AG04450 (cell line): ENCODE measurements around the gene TUBB2A. TPM values are rescaled to one million over a fixed set of nuclear protein-coding genes. Genes with fewer than 3 reads are reported as not detected.
A peak's percentile ranks its signal among the peaks of the same experiment; 100 is the strongest.
"Not testable (repeated sequence)": the region's sequence is repeated elsewhere in the genome, so short reads cannot be mapped to it uniquely, and the experiment has no call there.

Source experiments
- CTCF ChIA-PET: fragments of 300-600, 350-600 bp; formaldehyde crosslinking; extraction: SDS; loops from one replicate; lab custom pipeline; 2022; ENCODE audit warnings: antibody characterized with exemption, inconsistent platforms; lab: Charles Lee
- POLR2A ChIA-PET: fragments of 350-600 bp; formaldehyde crosslinking; extraction: SDS; loops from one replicate; lab custom pipeline; 2021; ENCODE audit warnings: antibody characterized with exemption, inconsistent platforms; lab: Yijun Ruan, JAX
- DNase-seq: peaks from one replicate; pipeline ENCODE4 v3.0.0-alpha.2; 2011; ENCODE audit warnings: low read depth, low spot score
- H3K27ac ChIP-seq: one replicate; pipeline ENCODE4 v1.5.1; 2012; ENCODE audit warnings: low read depth, low read length, control low read depth
- H3K27me3 ChIP-seq: one replicate; pipeline ENCODE4 v1.6.0; 2012; ENCODE audit warnings: low read length; ENCODE audit not compliant: control insufficient read depth, insufficient read depth
- H3K4me3 ChIP-seq: 2 replicates; pipeline ENCODE4 v1.5.1; 2011; ENCODE audit warnings: mild to moderate bottlenecking, low read depth, low read length, control low read depth
- H3K9me3 ChIP-seq: 2 replicates; pipeline ENCODE4 v1.5.1; 2012; ENCODE audit warnings: low read length; ENCODE audit not compliant: control insufficient read depth, insufficient read depth
- CTCF ChIP-seq: IDR thresholded peaks from 2 replicates; pipeline ENCODE4 v1.5.1; 2011; ENCODE audit warnings: low read depth, low read length, control low read depth, inconsistent platforms
- polyA plus RNA-seq: library from polyadenylated mRNA; depleted of rRNA; stranded (reverse); fragments of >200 nt; gene quantifications from 2 replicates; pipeline ENCODE4 v1.2.3, GENCODE V29; 2011

The TUBB2A gene
- polyA plus RNA-seq, 1 experiment, result 111 TPM

GRCh38 chr6:3186974-3187382, 29.6 kb upstream of the TUBB2A start:
- H3K4me3 ChIP-seq, result no peak overlapping the region
- 0 out of 2 replicates have a peak, but pooled peaks cover 2% of the 10 kb centered on the region for H3K9me3 ChIP-seq
- no peak for DNase-seq
- ChIA-PET CTCF (interaction anchor here (0.5 to 1.1 kb wide), 2 partner anchors 51 to 60 kb away, joined by 3 read pairs; no protein-coding TSS in a partner anchor), POLR2A (no interaction called here)
- no peak overlapping the region for H3K27ac ChIP-seq
- peaks cover 32% of the 10 kb centered on the region for H3K27me3 ChIP-seq
- TF ChIP-seq CTCF, result no peak

GRCh38 chr6:3183066-3183465, 25.7 kb upstream of the TUBB2A start:
- ChIA-PET POLR2A (no interaction called here), CTCF (interaction anchor here (0.6 to 1.2 kb wide), 3 partner anchors 26 to 354 kb away, joined by 3 read pairs; partner anchors contain the start of gene TUBB2A)
- no peak overlapping the region for H3K27ac ChIP-seq
- H3K9me3 ChIP-seq, result no peaks in the 10 kb centered on the region
- peaks cover 31% of the 10 kb centered on the region for H3K27me3 ChIP-seq
- DNase-seq, result no peak
- no peak overlapping the region for H3K4me3 ChIP-seq
- no peak for TF ChIP-seq CTCF

GRCh38 chr6:3181105-3181504, 23.8 kb upstream of the TUBB2A start:
- ChIA-PET CTCF (no interaction called here), POLR2A (no interaction called here)
- no peak for DNase-seq
- Histone ChIP-seq H3K27me3 (peaks cover 24% of the 10 kb centered on the region), H3K4me3 (no peak overlapping the region), H3K9me3 (no peaks in the 10 kb centered on the region), H3K27ac (no peak overlapping the region)
- TF ChIP-seq CTCF, result no peak

- H3K27ac ChIP-seq, H3K9me3 ChIP-seq, CTCF ChIA-PET, DNase-seq, POLR2A ChIA-PET: not testable (repeated sequence)
- Histone ChIP-seq H3K4me3 (peak overlapping the region; percentile 49), H3K27me3 (peaks cover 19% of the 10 kb centered on the region)
These were observed 22.6 kb upstream of the TUBB2A start for GRCh38 chr6:3179945-3180344.

GRCh38 chr6:3178666-3179065, 21.3 kb upstream of the TUBB2A start:
- H3K27ac ChIP-seq, CTCF ChIA-PET, DNase-seq, H3K9me3 ChIP-seq, H3K4me3 ChIP-seq, H3K27me3 ChIP-seq, POLR2A ChIA-PET: not testable (repeated sequence)

- H3K27ac ChIP-seq, result no peak overlapping the region
- POLR2A ChIA-PET, result interaction anchor here (1.1 kb wide), 1 partner anchor 11 kb away, joined by 4 read pairs; no protein-coding TSS in a partner anchor
- CTCF ChIA-PET, result interaction anchor here (1.8 kb wide), 1 partner anchor 75 kb away, joined by 5 read pairs; no protein-coding TSS in a partner anchor
These were observed 19.4 kb upstream of the TUBB2A start for GRCh38 chr6:3176562-3177355.

More at GRCh38 chr6:3176562-3177355, 19.4 kb upstream of the TUBB2A start:
- Histone ChIP-seq H3K27me3 (peaks cover 3% of the 10 kb centered on the region), H3K4me3 (no peak overlapping the region), H3K9me3 (no peaks in the 10 kb centered on the region)
- DNase-seq, result peak; percentile 80
- TF ChIP-seq CTCF, result no peak
